Activated gamma-delta T cell treated with Interleukin-2 at 50 U/mL for 16 hours (primary cell): ENCODE results near the gene KLF7.
A peak's percentile ranks its signal among the peaks of the same experiment; 100 is the strongest.

Experiments used
- DNase-seq: peaks from one replicate; pipeline ENCODE4 v3.0.0-alpha.2; 2020

The KLF7 gene

DNA sequence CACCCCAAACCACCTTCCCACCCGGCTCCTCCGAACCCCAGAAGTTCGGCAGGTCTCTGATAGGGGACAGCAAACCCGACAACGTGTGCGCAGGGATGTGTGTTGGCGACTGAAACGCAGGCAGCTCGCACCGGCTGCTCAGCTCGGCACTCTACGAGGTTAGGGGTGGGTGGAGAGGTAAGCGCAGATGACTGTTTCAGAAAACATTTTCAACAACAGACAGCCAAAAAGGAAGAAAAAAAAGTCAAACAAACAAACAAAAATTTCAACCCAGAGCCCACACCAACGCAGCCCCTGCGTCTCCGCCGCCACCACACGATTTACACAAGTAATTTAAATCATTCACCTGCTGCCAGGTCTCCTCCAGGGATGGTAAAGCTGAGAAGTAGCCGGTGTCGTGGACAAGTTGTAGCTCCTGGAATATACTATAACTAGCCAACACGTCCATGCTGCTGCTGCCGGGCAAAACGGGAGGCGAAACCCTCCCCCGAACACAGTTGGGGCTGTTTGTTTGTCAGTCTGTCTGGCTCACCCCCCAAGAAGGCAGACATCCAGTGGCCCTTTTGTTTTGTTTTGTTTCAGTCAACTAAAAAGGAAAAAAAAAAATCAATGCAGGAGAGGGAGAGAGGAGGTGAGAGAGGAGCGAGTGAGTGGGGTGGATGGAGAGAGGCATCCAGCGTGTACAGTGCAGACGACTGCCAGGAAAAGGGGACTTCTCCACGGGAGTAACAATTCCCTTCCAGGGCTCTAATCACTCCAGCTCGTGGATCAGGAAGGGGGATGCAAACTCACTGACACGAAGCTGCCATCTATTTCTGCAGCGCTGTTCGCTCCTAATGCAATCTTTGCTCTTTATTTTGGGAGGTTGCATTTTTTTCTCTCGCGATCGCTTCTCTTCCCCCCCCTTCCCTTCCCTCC, at the start of gene KLF7:
TSS of gene KLF7 (minus strand) at position 828 of the 918 bp plus-strand sequence. CDS start at position 448, 380 bp downstream.
- peak; percentile 49 for DNase-seq

DNA sequence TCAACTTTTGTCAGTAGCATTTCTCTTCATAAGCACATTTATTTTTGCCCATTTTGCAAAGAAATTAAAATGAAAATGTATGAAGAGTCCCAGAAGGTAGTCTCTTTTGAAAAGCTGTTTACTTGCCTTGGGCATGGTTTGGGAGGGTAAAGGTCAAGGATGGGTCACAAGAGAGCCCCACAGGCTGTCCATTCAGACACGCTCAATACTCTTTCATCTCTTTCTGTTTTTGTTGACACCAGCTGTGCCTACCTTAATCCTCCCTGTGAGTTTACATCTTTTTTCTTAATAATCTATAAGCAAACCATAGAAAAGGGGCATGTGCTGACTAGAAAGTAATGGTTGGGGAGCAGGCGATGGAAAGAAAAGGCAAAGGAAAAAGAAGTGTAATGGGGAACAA, 49.6 kb upstream of the KLF7 start:
- DNase-seq = no peak

DNA sequence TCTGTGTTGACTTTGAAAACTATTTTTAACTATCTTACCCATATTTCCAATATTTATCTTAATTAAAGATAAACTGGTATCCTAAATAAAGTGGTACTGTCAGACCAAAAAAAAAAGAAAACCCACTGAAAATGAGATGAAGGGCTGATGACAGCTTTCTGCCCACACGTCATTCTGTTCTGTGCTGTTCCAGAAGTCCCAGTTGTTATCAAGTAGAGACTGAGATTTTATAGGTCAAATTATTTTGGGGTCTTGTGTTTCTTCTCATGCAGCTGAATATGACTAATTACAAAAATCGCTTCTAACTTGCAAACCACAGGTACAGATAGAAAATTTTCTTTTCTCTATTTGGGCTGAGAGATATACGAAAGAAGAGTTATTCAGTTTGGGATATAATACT, 48.7 kb upstream of the KLF7 start:
- no peak for DNase-seq

DNA sequence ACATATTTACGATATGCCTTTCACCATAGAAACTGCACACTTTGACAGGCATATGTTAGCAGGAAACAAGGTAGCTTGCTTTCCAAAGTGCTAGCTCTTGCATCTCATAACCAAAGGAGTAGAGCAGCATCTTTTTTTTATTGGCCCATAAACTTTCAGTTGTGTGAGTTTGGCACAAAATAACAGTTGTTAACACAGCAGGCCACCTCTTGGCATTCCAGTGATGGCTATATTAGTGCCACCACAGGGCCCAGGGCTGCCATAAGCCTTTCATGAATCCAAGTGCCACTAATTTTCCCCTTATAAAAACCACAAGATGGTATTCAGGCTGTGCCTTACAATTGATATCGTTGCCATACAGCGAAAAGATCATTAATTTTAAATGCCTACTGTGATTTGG, 40.3 kb upstream of the KLF7 start:
- no peak for DNase-seq

- DNase-seq = no peak
These were observed 39.6 kb upstream of the KLF7 start for GRCh38 chr2:207205173-207205957.

GRCh38 chr2:207203056-207203455, 37.3 kb upstream of the KLF7 start:
- no peak for DNase-seq

DNA sequence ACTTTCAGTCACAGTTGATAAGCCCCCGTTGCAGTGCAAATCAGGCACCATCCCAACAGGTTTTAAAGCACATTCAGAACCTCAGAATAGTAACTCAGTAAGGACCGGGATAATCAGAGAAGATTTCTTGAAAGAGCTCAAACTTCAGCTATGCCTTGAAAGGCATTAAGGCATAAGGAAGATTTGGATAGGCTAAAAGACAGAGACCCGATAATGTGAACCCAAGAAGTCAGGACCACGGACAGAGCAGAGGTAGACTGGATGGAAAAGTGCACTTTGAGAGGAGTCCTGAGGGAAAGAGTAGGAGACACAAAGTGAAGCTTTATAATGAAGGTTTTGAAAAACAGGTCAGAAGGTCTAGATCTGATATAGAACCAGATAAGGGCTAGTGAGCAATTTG, 36.9 kb upstream of the KLF7 start:
- DNase-seq = no peak

GRCh38 chr2:207201416-207201815, 35.7 kb upstream of the KLF7 start:
- DNase-seq = no peak

DNA sequence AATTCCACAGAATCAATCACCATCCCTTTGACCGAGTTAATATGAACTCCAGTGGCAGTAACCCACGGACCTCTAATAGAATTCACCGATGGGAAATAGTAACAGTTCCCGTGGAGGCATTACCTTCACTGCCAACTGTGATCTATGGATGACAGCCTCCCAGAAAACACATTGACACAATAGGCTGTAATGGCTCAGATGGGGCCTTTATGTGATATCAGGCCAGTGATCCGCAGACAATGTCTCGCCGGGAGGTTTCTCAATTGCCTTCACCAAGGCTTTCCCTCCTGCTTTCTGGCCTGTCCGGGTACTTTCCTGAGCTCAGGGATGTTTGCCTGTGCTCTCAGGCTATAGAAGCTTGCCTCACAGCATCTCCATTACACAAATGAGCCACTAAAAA, 34.4 kb upstream of the KLF7 start:
- no peak for DNase-seq

- no peak for DNase-seq
These were observed 28.3 kb upstream of the KLF7 start for GRCh38 chr2:207194028-207194427.

DNA sequence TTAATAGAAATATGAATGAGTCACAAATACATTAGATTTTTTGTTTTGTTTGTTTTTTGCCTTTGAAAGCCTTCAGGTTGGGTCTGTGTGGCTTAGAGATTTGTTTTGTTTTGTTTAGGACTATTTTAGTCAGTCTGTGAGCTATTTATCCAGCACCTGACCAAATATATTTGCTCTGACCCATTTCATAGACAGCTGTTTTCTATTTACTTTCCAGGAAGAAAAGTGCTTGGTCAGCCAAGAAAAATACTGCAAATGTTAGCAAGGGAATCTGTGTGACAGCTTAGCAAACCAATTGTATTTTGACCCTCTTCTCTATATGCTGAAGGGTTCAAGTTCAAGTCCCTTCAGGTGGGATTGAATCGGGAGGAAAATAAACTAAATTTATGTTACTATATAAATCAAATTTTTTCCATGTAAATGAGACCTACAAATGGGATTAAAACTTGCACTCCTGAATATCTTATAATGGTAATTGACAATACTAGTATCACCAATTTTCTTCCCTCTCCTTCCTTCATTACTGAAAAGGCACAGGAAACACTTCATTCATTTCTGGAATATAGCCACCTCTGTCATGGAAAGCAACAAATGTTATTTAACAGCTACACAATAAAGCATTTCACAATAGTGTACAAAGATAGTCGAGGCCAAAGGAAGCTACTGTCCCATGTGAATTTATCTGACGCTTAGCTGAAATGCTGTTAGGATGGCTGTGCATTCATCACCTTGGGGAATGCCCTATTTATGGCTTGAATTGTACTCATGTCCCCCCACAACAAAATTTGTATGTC, 23.1 kb upstream of the KLF7 start:
- no peak for DNase-seq

- DNase-seq = no peak
These were observed 19.6 kb upstream of the KLF7 start for GRCh38 chr2:207185372-207185771.

DNA sequence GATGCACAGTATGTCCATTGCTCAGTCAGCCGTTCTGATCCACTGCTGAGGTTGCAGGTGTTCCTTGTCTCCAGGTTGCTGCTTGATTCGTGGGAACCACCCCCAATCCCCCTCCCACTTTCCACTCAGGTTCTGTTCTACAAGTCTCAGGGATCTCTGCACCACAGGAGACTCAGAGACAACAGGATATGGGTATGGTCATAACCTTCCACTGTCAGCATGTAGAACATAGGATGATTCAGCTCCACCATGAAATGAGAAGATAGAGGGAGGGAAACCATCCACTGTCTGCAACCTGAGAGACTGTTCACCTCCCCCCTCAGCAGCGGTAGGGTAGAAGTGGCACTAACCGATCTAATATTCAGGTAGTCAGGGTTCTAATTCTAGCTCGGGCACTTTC, 19.0 kb upstream of the KLF7 start:
- no peak for DNase-seq

DNA sequence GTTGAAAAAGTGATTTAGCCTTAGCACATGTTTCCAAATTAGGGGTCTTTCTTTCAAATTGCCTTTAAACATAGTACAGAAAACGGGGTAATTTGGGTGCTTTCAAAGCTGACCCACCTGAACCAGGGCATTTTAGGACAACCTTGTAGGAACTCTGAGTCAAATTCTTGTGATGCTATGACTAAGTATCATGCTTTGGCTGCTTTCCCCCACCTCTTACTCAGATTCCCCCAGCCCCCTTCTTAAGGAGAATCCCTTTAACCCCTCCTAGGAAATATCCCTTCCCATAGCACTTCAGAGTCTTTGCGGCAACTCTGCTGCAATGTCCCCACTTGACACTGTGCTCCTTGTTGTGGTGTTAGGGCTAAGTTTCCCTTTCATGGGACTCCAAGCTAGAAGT, 18.6 kb upstream of the KLF7 start:
- no peak for DNase-seq

DNA sequence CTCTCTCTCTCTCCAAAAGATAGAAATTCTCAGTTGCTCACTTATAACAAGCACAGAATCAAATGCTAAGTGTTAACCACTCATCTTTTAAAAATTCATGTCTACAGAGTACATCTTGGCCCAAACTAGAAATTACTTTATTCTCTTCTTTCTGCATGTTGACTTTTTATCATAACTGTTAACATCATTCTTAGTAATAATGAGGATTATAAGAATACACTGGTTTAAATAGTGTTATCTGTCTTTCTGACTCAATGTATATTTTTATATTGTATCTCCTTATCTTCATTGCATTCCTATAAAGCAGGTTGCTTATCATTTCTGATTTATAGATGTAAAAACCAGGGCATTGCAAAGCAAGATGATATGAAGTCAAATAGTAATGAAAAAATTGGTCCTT, 17.8 kb upstream of the KLF7 start:
- no peak for DNase-seq

DNA sequence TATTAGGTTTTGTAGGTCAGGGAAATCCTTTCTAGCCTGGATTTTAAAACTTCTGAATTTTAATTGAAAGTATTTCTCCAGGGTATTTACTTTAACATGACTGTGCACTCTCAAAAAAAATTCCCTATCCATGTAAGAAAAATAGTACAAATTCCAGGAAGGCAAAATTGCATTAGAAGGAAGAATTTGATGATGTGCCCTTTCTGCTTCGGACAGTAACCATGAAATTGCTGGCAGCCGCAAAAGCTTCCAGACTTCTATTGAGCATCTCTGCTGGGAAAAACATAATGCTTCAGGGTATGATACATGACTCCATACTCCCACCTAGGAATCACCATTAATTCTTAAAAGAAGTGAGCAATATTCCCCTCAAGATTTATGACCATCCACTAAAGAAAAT, 17.2 kb upstream of the KLF7 start:
- no peak for DNase-seq

GRCh38 chr2:207181526-207182274, 16.0 kb upstream of the KLF7 start:
- no peak for DNase-seq

DNA sequence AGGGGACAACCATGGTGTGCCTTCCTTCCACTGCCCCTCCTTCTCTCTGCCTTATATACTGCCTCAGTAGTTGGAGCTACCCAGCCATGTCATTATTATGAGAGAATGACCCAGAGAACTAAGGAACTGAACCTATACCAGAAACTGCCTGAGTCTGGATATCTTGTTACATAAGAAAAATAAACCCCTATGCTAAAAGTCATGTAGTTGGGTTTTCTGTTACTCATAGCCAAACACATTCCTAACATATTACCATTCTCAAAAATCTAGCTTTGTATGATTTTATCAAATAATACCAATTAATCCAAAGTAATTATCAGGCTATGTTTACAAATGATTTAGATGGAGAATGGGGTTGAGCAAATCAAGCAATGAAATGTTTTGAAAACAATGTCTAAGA, 15.0 kb upstream of the KLF7 start:
- no peak for DNase-seq

DNA sequence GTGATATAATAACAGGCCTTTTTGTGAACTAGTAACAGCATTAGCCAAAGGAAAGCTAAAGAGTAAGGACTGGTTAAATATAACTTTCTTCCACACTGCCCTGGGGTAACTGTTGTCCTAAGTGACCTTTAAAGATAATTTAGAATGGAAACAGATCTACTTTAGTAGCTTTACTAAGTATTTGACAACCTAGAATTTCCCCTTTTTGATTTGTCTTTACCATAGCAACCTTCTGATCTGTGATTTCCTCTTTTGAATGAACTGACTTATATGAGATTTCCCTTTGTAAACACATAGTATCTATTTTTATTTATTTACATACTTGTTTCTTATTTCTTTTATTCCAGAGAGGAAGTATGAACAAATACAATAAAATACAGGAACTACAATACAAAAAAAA, 10.5 kb upstream of the KLF7 start:
- no peak for DNase-seq

DNA sequence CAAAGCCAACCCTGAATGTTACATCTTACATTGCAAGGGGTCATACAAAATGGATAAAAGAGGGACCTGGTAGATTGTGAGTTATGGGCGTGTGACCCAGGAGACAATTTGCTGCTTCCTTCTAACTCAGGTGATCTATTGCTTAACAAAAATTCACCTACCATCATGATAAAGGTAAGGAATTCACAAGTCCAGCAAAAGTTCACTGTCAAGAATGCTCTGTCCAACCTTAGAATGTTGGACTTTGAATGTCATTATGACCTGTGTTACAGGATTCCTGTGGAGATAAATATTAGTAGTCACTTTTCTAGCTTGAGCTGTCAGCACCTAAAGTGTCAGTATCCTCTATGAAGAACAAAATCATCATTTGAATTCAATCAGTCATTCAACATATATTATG, 7.9 kb upstream of the KLF7 start:
- no peak for DNase-seq

GRCh38 chr2:207167099-207167923, 1.6 kb upstream of the KLF7 start:
- DNase-seq = no peak
